HG03439 (cell line): ENCODE results near the gene GALNT14.
"Not testable (repeated sequence)": the region's sequence is repeated elsewhere in the genome, so short reads cannot be mapped to it uniquely, and the experiment has no call there.

Source experiments
- ATAC-seq: cut with Tn5 transposase; IDR thresholded peaks from one replicate; pipeline ENCODE4 v1.9.1; 2021; ENCODE audit warnings: mild to moderate bottlenecking, moderate library complexity; ENCODE audit not compliant: unreplicated experiment

GALNT14 gene, protein sequence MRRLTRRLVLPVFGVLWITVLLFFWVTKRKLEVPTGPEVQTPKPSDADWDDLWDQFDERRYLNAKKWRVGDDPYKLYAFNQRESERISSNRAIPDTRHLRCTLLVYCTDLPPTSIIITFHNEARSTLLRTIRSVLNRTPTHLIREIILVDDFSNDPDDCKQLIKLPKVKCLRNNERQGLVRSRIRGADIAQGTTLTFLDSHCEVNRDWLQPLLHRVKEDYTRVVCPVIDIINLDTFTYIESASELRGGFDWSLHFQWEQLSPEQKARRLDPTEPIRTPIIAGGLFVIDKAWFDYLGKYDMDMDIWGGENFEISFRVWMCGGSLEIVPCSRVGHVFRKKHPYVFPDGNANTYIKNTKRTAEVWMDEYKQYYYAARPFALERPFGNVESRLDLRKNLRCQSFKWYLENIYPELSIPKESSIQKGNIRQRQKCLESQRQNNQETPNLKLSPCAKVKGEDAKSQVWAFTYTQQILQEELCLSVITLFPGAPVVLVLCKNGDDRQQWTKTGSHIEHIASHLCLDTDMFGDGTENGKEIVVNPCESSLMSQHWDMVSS

GRCh38 chr2:31138037-31138962 lies at the start of gene GALNT14:
Gene GALNT14 (minus strand): TSS chr2:31138440. CDS start chr2:31138086, 354 bp downstream.
- no peak for ATAC-seq

DNA sequence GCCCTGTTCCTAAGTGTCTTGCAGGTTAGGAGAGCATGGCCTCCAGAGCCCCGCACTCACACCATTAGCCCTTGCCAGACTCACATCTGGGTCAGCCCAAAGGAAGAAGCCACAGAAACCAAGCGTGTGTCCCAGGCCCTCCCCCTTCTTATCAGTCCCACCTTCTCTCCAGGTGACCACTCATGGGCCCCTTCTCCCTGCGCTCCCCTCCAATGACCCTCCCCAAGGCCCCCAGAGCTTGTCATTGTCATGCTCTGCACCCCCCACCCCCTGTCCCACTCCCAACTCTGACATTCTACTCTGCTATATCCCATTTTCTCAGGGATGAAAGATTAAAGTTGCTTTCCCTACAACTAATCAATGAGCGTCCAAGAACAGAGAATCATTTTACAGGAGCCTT lies 48.9 kb upstream of the GALNT14 start:
- no peak for ATAC-seq

DNA sequence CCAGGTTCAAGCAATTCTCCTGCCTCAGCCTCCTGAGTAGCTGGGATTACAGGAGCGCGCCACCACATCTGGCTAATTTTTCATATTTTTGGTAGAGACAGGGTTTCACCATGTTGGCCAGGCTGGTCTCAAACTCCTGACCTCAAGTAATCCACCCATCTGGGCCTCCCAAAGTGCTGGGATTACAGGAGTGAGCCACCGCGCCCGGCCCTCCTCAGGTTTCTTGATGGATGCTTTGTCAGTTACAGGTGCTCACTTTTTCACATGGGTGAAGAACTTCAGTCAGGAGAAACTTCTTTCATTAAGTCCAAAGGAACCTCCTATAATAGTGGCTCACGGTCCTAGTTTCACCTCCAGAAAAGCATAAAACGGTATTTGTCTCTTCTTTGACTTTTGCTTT lies 45.7 kb upstream of the GALNT14 start:
- ATAC-seq: not testable (repeated sequence)

- ATAC-seq: no peak
Measured at GRCh38 chr2:31176742-31177141, 38.5 kb upstream of the GALNT14 start.

DNA sequence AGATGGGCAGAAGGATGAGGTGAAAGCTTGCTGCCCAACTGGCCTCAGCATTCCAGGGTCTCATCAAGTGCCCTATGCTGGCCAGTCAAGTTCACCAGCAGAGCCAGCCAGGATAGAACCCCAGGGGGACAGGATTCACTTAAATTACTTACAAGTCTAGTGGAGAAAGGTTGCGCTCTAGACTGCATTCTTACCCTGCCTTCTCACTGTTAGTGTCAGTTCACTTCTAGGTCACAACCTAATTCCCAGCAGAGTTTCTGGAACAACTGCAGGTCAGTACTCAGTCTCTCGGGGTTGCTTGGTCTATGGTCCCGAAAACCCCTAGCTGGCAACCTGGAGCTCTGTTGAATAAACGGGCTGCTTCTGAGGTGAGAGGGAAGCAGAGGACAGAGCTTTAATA lies 32.9 kb upstream of the GALNT14 start:
- ATAC-seq: no peak

GRCh38 chr2:31170071-31170698 lies 31.9 kb upstream of the GALNT14 start:
- ATAC-seq: peak; percentile 65

GRCh38 chr2:31168291-31168690 lies 30.1 kb upstream of the GALNT14 start:
- no peak for ATAC-seq

DNA sequence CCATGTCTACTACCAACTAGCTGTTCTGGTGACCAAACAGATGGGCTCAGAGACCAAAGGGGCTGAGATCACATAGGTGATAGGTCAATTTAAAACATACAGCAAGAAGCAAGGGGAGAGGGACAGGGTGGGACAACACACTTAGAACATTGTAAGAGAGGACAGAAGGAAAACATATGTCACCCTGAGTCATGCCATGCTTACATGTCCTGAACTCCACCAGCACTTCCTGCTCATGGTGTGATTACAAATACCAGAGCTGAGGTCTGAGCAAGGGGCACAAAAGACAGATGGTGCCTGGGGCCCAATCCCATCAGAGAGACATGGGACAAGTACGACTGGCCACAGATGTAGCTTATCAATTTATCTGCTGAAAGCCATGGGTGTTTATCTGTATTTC lies 28.7 kb upstream of the GALNT14 start:
- no peak for ATAC-seq

GRCh38 chr2:31163011-31163539 lies 24.8 kb upstream of the GALNT14 start:
- no peak for ATAC-seq

- ATAC-seq: no peak
Measured at GRCh38 chr2:31161637-31162036, 23.4 kb upstream of the GALNT14 start.

DNA sequence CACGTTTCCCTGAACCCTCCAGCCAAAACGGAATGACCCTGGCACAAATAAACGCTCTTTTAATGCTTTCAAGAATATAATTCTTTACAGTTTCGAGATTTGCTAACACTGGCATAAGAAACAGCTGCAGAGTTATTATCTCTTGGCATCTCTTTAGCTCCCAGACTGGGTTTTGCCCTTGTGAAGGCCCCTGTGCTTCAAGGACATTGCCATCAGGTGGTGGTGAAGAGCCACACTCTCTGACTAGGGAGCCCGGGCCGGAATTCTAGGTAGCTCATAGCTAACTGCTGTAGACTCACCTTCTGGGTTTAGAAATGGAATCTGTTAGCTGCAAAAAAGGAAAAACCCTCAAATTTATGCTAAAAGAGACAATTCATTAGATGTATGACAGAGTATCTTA lies 13.3 kb upstream of the GALNT14 start:
- ATAC-seq: no peak

DNA sequence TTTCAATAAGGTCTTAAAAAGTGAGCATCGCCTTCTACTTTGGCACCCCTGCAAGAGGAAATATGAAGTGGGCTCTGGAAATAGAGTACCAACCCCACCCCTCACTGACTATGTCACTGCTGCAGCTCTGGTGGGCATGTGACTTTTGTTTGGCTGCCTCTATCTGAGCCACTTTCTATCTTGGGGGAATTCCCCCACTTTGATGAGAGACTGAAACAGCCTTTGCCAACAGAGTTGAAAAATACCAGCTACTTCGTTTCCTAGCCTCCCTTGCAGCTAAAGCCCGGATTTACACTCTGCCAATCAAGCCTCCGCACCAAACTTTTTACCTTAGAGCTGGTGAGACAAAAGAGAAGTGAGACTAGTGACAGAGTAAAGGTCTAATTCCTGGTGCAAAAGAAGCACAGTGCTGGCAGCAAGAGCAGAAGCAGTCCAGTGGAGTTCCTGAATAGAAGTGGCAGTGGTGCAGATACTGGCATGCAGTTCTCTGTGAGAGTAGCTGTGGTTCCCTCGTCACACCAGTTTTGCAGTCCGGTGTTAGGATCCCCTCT lies 12.0 kb upstream of the GALNT14 start:
- ATAC-seq: no peak

DNA sequence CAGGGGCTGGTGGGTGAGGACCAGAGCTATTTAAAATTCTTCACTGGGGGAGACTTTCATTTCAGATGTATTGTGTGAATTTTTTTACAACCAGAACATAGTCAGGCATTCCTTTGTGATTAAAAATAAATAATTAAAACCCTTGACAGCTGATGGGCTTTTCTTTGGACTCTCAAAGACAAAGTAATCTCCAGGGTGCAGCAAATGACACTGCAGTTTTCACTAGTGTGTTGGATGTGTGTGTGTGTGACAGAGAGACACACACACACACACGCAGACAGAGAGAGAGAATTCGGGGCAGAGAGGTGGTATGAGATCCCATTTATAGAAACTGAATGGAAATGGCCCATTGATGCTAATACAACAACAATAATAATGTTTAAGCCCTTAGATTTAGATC lies 10.3 kb upstream of the GALNT14 start:
- no peak for ATAC-seq

- no peak for ATAC-seq
Measured at GRCh38 chr2:31147645-31148044, 9.4 kb upstream of the GALNT14 start.

- ATAC-seq: no peak
Measured at GRCh38 chr2:31142110-31142509, 3.9 kb upstream of the GALNT14 start.

GRCh38 chr2:31141443-31142085 lies 3.3 kb upstream of the GALNT14 start:
- ATAC-seq: no peak

- ATAC-seq: no peak
Measured at GRCh38 chr2:31140151-31140550, 1.9 kb upstream of the GALNT14 start.

GRCh38 chr2:31139671-31140070 lies 1.4 kb upstream of the GALNT14 start:
- no peak for ATAC-seq

DNA sequence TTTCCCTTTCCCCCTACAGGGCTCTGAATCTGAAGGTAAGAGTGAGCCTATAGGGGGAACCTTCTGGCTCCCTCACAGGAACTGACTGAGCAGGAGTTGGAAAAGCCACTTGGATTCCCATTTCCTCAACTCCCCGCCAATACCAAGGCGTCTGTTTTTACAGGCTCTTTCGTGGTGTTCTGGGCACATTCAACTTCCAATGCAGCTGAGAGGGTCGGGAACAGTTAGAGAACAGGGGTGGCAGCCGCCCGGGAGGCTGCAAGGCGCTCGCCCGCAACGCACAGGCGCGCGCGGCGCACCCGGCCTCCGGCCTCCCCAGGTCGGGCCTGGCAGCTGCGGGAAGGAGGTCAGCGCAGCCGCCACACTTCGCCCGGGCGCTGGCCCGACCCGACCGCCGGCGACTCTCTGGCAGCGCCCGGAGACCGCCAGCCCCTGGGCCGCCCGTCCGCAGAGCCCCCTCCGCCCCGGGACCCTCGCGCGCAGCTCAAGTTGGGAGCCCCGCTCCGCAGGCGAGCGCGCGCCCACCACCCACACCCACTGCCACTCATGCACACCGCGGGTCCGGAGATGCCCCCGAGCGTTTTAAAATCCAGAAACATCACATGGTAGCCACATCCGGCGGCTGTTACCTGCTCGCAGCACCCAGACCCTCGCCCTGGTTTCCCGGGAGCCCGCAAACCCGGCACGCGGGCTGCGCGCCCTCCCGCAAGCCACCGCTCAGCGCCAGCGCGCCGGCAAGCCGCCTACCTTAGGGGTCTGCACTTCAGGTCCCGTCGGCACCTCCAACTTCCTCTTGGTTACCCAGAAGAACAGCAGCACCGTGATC lies 816 bp downstream of the GALNT14 start:
- ATAC-seq: no peak
